HCT116 (cell line): ENCODE results near the gene FER.

ENCODE experiments used
- CEBPB ChIP-seq: IDR thresholded peaks from 2 replicates; pipeline ENCODE4 v1.6.1; 2012; ENCODE audit warnings: low read depth
- EZH2 ChIP-seq: fragments of 200-600 bp; sonication (generic); IDR thresholded peaks from 2 replicates; pipeline ENCODE4 v1.6.1; 2017; ENCODE audit warnings: antibody characterized with exemption, mixed run types
- POLR2A ChIP-seq: IDR thresholded peaks from 2 replicates; pipeline ENCODE4 v1.7.0; 2011; ENCODE audit warnings: borderline replicate concordance; ENCODE audit not compliant: insufficient read depth, insufficient read length; ENCODE audit errors: extremely low read depth
- POLR2AphosphoS5 ChIP-seq: IDR thresholded peaks from 2 replicates; pipeline ENCODE4 v1.6.1; 2011; ENCODE audit warnings: mild to moderate bottlenecking, low read depth, low read length, moderate library complexity
- SRF ChIP-seq: IDR thresholded peaks from 2 replicates; pipeline ENCODE4 v1.6.1; 2012; ENCODE audit warnings: low read depth
- ZNF274 ChIP-seq: fragments of 200-500 bp; sonication (Bioruptor generic); IDR thresholded peaks from 2 replicates; pipeline ENCODE4 v1.6.1; 2014; ENCODE audit warnings: mild to moderate bottlenecking, low read depth, low read length, inconsistent platforms
- TF ChIP-seq, protein P1 (sequence below), 3 experiments: fragments of 200-600 bp in 1 of 3; sonication (generic) in 1 of 3; IDR thresholded peaks in 2 of 3; conservative IDR thresholded peaks in 1 of 3; 2 replicates each; pipeline ENCODE4 v1.5.1; 2012 to 2017; ENCODE audit warnings: low read depth in 2 of 3, low read length in 2 of 3, antibody characterized with exemption in 1 of 3, borderline replicate concordance in 1 of 3, control low read depth in 1 of 3, mild to moderate bottlenecking in 1 of 3, mixed read lengths in 1 of 3, mixed run types in 1 of 3, moderate library complexity in 1 of 3; ENCODE audit not compliant: insufficient read depth in 1 of 3
- TF ChIP-seq, protein P2 (sequence below): IDR thresholded peaks from 2 replicates; pipeline ENCODE4 v1.6.1; 2012; ENCODE audit warnings: low read depth

DNA sequence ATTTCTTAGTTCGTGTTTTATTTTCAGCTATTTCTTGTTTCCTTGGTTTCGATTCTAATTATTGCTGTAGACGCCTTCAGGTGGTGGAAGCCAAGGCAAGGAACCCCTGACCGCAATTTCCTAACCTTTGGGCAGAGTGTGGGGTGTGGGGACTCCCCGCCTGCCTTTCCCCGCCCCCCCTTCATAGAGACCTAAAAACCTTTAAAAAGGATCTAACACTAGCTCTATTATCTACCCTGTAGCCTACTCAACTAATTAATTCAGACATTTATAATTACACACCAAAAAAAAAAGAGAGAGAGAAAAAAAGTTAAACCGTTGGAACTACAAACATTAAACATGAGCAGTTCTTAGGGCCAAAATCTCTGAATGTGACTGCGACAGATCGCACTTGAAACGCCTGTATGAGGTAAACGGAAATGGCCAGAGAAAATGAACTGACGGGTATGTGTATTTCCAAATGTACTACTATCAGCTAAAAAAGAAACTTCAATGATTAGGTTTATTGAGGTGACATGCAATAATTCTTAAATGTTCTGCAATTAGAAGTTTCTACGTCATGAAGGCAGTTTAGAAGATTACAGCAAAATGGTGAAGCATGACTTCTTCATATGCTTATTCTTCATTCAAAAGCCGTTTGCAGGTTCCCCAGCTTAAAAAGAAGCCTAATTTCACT is 19.0 kb upstream of the FER start:
- TF ChIP-seq SRF = no peak
- TF ChIP-seq, protein P1, sequence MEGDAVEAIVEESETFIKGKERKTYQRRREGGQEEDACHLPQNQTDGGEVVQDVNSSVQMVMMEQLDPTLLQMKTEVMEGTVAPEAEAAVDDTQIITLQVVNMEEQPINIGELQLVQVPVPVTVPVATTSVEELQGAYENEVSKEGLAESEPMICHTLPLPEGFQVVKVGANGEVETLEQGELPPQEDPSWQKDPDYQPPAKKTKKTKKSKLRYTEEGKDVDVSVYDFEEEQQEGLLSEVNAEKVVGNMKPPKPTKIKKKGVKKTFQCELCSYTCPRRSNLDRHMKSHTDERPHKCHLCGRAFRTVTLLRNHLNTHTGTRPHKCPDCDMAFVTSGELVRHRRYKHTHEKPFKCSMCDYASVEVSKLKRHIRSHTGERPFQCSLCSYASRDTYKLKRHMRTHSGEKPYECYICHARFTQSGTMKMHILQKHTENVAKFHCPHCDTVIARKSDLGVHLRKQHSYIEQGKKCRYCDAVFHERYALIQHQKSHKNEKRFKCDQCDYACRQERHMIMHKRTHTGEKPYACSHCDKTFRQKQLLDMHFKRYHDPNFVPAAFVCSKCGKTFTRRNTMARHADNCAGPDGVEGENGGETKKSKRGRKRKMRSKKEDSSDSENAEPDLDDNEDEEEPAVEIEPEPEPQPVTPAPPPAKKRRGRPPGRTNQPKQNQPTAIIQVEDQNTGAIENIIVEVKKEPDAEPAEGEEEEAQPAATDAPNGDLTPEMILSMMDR (IDR thresholded peaks at IDR 0.05 in 2 of 3, conservative IDR thresholded peaks at IDR 0.05 in 1 of 3; ENCODE audit: borderline replicate concordance in 1 of 3, insufficient read depth in 1 of 3, low read depth in 2 of 3, low read length in 2 of 3) = no peak
- TF ChIP-seq POLR2A = no peak
- TF ChIP-seq, protein P2, sequence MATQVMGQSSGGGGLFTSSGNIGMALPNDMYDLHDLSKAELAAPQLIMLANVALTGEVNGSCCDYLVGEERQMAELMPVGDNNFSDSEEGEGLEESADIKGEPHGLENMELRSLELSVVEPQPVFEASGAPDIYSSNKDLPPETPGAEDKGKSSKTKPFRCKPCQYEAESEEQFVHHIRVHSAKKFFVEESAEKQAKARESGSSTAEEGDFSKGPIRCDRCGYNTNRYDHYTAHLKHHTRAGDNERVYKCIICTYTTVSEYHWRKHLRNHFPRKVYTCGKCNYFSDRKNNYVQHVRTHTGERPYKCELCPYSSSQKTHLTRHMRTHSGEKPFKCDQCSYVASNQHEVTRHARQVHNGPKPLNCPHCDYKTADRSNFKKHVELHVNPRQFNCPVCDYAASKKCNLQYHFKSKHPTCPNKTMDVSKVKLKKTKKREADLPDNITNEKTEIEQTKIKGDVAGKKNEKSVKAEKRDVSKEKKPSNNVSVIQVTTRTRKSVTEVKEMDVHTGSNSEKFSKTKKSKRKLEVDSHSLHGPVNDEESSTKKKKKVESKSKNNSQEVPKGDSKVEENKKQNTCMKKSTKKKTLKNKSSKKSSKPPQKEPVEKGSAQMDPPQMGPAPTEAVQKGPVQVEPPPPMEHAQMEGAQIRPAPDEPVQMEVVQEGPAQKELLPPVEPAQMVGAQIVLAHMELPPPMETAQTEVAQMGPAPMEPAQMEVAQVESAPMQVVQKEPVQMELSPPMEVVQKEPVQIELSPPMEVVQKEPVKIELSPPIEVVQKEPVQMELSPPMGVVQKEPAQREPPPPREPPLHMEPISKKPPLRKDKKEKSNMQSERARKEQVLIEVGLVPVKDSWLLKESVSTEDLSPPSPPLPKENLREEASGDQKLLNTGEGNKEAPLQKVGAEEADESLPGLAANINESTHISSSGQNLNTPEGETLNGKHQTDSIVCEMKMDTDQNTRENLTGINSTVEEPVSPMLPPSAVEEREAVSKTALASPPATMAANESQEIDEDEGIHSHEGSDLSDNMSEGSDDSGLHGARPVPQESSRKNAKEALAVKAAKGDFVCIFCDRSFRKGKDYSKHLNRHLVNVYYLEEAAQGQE = no peak
- no peak for TF ChIP-seq CEBPB
- no peak for TF ChIP-seq EZH2
- TF ChIP-seq ZNF274 = no peak
- no peak for TF ChIP-seq POLR2AphosphoS5
